Osteocyte (in vitro differentiated cells): Measurements from ENCODE around the gene PHF21A. TPM values are rescaled to one million over a fixed set of nuclear protein-coding genes. Genes with fewer than 3 reads are reported as not detected.

Experiments used
- DNase-seq: peaks from one replicate; pipeline ENCODE4 v3.0.0; 2021; ENCODE audit warnings: mixed read lengths; ENCODE audit not compliant: unreplicated experiment; ENCODE audit errors: extremely low spot score
- H3K27ac Mint-ChIP-seq: one replicate; pipeline ENCODE4 v1.8.0; 2021; ENCODE audit warnings: mild to moderate bottlenecking, mixed read lengths; ENCODE audit not compliant: unreplicated experiment
- H3K27me3 Mint-ChIP-seq: one replicate; pipeline ENCODE4 v1.8.0; 2021; ENCODE audit warnings: mixed read lengths; ENCODE audit not compliant: unreplicated experiment
- H3K36me3 Mint-ChIP-seq: one replicate; pipeline ENCODE4 v1.8.0; 2021; ENCODE audit warnings: mixed read lengths; ENCODE audit not compliant: unreplicated experiment
- H3K4me1 Mint-ChIP-seq: one replicate; pipeline ENCODE4 v1.8.0; 2021; ENCODE audit warnings: mixed read lengths; ENCODE audit not compliant: unreplicated experiment
- H3K4me3 Mint-ChIP-seq: one replicate; pipeline ENCODE4 v1.8.0; 2021; ENCODE audit warnings: mild to moderate bottlenecking, moderate library complexity, mixed read lengths; ENCODE audit not compliant: unreplicated experiment
- H3K9me3 Mint-ChIP-seq: one replicate; pipeline ENCODE4 v1.8.0; 2021; ENCODE audit warnings: mixed read lengths; ENCODE audit not compliant: unreplicated experiment
- total RNA-seq: library from RNA; stranded (reverse); gene quantifications from 2 replicates; pipeline ENCODE4 v1.2.1, GENCODE V29; 2021
- TF ChIP-seq, protein P1 (sequence below): fragments of 200-600 bp; sonication (generic); IDR thresholded peaks from 2 replicates; pipeline ENCODE4 v1.5.0; 2021; ENCODE audit warnings: antibody characterized with exemption, mild to moderate bottlenecking, moderate library complexity

The PHF21A gene
- total RNA-seq, 1 donor from 2014 or later: 40.8 TPM

DNA sequence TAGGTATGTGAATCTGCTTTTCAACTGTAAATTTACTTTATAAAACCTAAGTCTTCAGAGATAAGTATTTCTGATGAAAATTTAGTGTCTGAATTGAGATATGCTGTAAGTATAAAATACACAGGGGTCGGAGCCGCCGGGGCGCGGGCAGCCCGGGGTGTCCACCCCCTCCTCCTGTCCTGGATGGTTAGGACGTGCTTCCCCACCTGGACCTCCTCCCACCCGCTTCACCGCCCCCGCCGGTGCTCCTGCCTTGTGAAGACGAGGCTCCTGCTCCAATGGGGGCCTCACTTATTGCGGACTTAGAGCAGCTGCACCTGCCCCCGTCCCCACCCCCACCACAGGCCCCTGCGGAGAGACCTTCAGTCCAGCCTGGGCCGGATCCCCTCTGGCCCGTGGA is 21.3 kb upstream of the PHF21A start:
- Mint-ChIP-seq H3K9me3 (no peaks in the 10 kb centered on the region), H3K27ac (no peak overlapping the region), H3K4me1 (no peaks in the 10 kb centered on the region), H3K4me3 (no peak overlapping the region), H3K36me3 (no peaks in the 10 kb centered on the region), H3K27me3 (peaks cover 35% of the 10 kb centered on the region)
- no peak for DNase-seq
- TF ChIP-seq, protein P1, sequence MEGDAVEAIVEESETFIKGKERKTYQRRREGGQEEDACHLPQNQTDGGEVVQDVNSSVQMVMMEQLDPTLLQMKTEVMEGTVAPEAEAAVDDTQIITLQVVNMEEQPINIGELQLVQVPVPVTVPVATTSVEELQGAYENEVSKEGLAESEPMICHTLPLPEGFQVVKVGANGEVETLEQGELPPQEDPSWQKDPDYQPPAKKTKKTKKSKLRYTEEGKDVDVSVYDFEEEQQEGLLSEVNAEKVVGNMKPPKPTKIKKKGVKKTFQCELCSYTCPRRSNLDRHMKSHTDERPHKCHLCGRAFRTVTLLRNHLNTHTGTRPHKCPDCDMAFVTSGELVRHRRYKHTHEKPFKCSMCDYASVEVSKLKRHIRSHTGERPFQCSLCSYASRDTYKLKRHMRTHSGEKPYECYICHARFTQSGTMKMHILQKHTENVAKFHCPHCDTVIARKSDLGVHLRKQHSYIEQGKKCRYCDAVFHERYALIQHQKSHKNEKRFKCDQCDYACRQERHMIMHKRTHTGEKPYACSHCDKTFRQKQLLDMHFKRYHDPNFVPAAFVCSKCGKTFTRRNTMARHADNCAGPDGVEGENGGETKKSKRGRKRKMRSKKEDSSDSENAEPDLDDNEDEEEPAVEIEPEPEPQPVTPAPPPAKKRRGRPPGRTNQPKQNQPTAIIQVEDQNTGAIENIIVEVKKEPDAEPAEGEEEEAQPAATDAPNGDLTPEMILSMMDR: no peak

DNA sequence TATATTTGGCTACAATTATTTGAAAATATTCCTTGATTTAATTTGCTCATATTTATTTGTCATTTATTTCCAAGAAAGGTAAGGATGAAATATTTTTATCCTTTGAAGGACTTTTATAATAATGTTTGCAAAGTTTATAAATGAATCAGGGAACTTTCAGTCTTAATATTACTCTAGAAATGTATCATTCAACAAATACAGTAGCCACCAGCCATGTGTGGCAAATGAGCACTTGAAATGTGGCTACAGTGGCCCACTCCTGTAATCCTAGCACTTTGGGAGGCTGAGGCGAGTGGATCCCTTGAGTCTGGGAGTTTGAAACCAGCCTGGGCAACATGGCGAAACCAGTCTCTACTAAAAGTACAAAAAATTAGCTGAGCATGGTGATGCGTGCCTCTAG is 20.3 kb upstream of the PHF21A start:
- Mint-ChIP-seq H3K36me3 (no peaks in the 10 kb centered on the region), H3K4me1 (no peaks in the 10 kb centered on the region), H3K9me3 (no peaks in the 10 kb centered on the region), H3K27ac (no peak overlapping the region), H3K27me3 (peaks cover 31% of the 10 kb centered on the region), H3K4me3 (no peak overlapping the region)
- TF ChIP-seq, protein P1: no peak
- no peak for DNase-seq

DNA sequence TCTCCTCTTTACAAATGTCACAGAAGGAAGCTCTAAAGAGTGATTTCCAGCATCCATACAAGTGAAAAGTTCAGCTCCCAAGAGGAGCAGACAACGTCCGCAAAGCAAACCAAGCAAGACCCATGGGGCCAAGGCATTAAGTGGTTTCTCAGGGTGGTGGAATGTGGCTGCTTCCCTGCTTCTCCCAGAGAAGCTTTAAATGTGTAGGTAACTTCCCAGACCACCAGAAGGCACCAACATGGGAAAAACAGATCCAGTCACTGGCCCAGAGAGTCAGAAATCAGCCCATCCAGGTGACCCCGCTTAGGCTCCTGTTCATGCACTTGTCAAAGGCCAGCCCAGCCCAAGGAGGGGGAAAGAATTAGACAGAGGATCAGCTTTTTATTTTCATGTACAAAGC is 13.3 kb upstream of the PHF21A start:
- no peak overlapping the region for H3K4me3 Mint-ChIP-seq
- no peaks in the 10 kb centered on the region for H3K36me3 Mint-ChIP-seq
- no peak overlapping the region for H3K27ac Mint-ChIP-seq
- DNase-seq: no peak
- H3K27me3 Mint-ChIP-seq: peaks cover 43% of the 10 kb centered on the region
- TF ChIP-seq, protein P1: no peak
- H3K4me1 Mint-ChIP-seq: peaks cover 4% of the 10 kb centered on the region
- H3K9me3 Mint-ChIP-seq: no peaks in the 10 kb centered on the region

DNA sequence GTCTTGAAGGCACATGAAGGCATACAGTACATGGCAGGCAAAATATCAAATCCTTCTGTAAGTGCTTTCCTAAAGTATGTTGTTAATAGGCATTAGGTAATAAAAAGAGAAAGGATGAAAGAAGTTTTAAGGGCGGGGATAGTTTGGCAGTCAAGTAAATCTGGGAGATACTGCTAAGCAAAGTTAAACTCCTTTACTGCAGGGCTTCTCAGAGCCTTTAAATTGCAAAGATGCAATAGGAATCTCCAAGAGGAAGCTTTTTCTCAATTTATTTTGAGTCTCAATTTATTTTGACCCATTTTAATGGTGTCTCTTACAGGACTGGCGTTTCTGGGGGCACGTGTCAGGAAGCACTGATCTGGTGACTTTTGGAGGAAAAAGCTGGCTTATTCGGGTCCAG is 12.8 kb upstream of the PHF21A start:
- Mint-ChIP-seq H3K36me3 (no peaks in the 10 kb centered on the region), H3K27ac (no peak overlapping the region), H3K27me3 (peaks cover 41% of the 10 kb centered on the region), H3K4me1 (peaks cover 4% of the 10 kb centered on the region), H3K4me3 (no peak overlapping the region), H3K9me3 (no peaks in the 10 kb centered on the region)
- no peak for DNase-seq
- TF ChIP-seq, protein P1: no peak

DNA sequence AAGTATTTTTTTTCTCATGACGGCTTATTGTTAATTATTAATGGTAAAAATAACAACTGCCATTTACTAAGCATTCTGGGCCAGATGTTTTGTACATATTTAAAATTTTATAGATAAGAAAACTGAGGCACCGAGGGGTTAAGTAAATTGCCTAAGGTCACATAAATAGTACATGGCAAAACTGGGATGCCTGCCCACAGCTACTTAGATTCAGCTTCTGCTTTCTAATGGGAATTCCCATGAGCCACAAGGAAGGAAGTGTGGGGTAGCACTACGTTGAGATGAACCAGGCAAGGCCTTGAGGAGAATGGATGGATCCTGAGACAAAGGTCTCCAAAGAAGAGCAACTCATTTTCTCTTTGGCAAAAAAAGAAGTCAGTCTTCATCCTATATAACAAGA is 11.9 kb upstream of the PHF21A start:
- Mint-ChIP-seq H3K36me3 (no peaks in the 10 kb centered on the region), H3K27me3 (peaks cover 34% of the 10 kb centered on the region), H3K27ac (no peak overlapping the region), H3K4me1 (peaks cover 4% of the 10 kb centered on the region), H3K9me3 (no peaks in the 10 kb centered on the region), H3K4me3 (no peak overlapping the region)
- DNase-seq: no peak
- TF ChIP-seq, protein P1: no peak
